ENCODE data around the gene ALAS1.

Gene ALAS1

GRCh38 chr3:52226229-52226817 lies 28.4 kb downstream of the ALAS1 start:
- H3K4me1 ChIP-seq (ENCODE audit: insufficient read depth, low read length) = no peaks in the 10 kb centered on the region; the same call in 1 of the 2 replicates
- H3K36me3 ChIP-seq (ENCODE audit: insufficient read depth, low read length) = peaks cover 9% of the 10 kb centered on the region
- H3K9ac ChIP-seq (ENCODE audit: low read depth, low read length) = no peak overlapping the region
- no peaks in the 10 kb centered on the region for H3K9me3 ChIP-seq (ENCODE audit: control insufficient read depth, insufficient read depth, low read length)

- Histone ChIP-seq H3K9me3 (ENCODE audit: control insufficient read depth, insufficient read depth, low read length) (no peaks in the 10 kb centered on the region), H3K4me1 (ENCODE audit: insufficient read depth, low read length) (no peaks in the 10 kb centered on the region; the same call in 1 of the 2 replicates), H3K9ac (ENCODE audit: low read depth, low read length) (no peak overlapping the region), H3K36me3 (ENCODE audit: insufficient read depth, low read length) (peaks cover 9% of the 10 kb centered on the region)
These were observed 29.2 kb downstream of the ALAS1 start for GRCh38 chr3:52227117-52227516.

GRCh38 chr3:52227766-52228165 lies 29.8 kb downstream of the ALAS1 start:
- H3K36me3 ChIP-seq (ENCODE audit: insufficient read depth, low read length) = peaks cover 9% of the 10 kb centered on the region
- no peaks in the 10 kb centered on the region; the same call in 1 of the 2 replicates for H3K4me1 ChIP-seq (ENCODE audit: insufficient read depth, low read length)
- H3K9me3 ChIP-seq (ENCODE audit: control insufficient read depth, insufficient read depth, low read length) = no peaks in the 10 kb centered on the region
- H3K9ac ChIP-seq (ENCODE audit: low read depth, low read length) = no peak overlapping the region

- Histone ChIP-seq H3K4me1 (ENCODE audit: insufficient read depth, low read length) (no peaks in the 10 kb centered on the region; the same call in 1 of the 2 replicates), H3K9me3 (ENCODE audit: control insufficient read depth, insufficient read depth, low read length) (no peaks in the 10 kb centered on the region), H3K9ac (ENCODE audit: low read depth, low read length) (no peak overlapping the region), H3K36me3 (ENCODE audit: insufficient read depth, low read length) (peaks cover 9% of the 10 kb centered on the region)
These were observed 30.3 kb downstream of the ALAS1 start for GRCh38 chr3:52228266-52228665.

- no peak overlapping the region for H3K9ac ChIP-seq (ENCODE audit: low read depth, low read length)
- H3K4me1 ChIP-seq (ENCODE audit: insufficient read depth, low read length) = no peaks in the 10 kb centered on the region; the same call in 1 of the 2 replicates
- peaks cover 9% of the 10 kb centered on the region for H3K36me3 ChIP-seq (ENCODE audit: insufficient read depth, low read length)
- H3K9me3 ChIP-seq (ENCODE audit: control insufficient read depth, insufficient read depth, low read length) = no peaks in the 10 kb centered on the region
These were observed 30.9 kb downstream of the ALAS1 start for GRCh38 chr3:52228751-52229291.

GRCh38 chr3:52229656-52230055 lies 31.7 kb downstream of the ALAS1 start:
- H3K36me3 ChIP-seq (ENCODE audit: insufficient read depth, low read length) = peaks cover 9% of the 10 kb centered on the region
- no peak overlapping the region for H3K9ac ChIP-seq (ENCODE audit: low read depth, low read length)
- no peaks in the 10 kb centered on the region for H3K9me3 ChIP-seq (ENCODE audit: control insufficient read depth, insufficient read depth, low read length)
- H3K4me1 ChIP-seq (ENCODE audit: insufficient read depth, low read length) = no peaks in the 10 kb centered on the region; the same call in 1 of the 2 replicates

- Histone ChIP-seq H3K9me3 (ENCODE audit: control insufficient read depth, insufficient read depth, low read length) (no peaks in the 10 kb centered on the region), H3K4me1 (ENCODE audit: insufficient read depth, low read length) (no peaks in the 10 kb centered on the region; the same call in 1 of the 2 replicates), H3K9ac (ENCODE audit: low read depth, low read length) (no peak overlapping the region), H3K36me3 (ENCODE audit: insufficient read depth, low read length) (peaks cover 9% of the 10 kb centered on the region)
These were observed 32.5 kb downstream of the ALAS1 start for GRCh38 chr3:52230461-52230860.

- no peaks in the 10 kb centered on the region; the same call in 1 of the 2 replicates for H3K4me1 ChIP-seq (ENCODE audit: insufficient read depth, low read length)
- no peak overlapping the region for H3K9ac ChIP-seq (ENCODE audit: low read depth, low read length)
- peaks cover 9% of the 10 kb centered on the region for H3K36me3 ChIP-seq (ENCODE audit: insufficient read depth, low read length)
These were observed 33.0 kb downstream of the ALAS1 start for GRCh38 chr3:52230889-52231499.

GRCh38 chr3:52231502-52232278 lies 33.7 kb downstream of the ALAS1 start:
- no peak overlapping the region for H3K9ac ChIP-seq (ENCODE audit: low read depth, low read length)
- peaks cover 6% of the 10 kb centered on the region for H3K4me1 ChIP-seq (ENCODE audit: insufficient read depth, low read length)
- no peaks in the 10 kb centered on the region for H3K9me3 ChIP-seq (ENCODE audit: control insufficient read depth, insufficient read depth, low read length)
- peaks cover 9% of the 10 kb centered on the region for H3K36me3 ChIP-seq (ENCODE audit: insufficient read depth, low read length)

More at GRCh38 chr3:52230889-52231499, 33.0 kb downstream of the ALAS1 start:
- no peaks in the 10 kb centered on the region for H3K9me3 ChIP-seq (ENCODE audit: control insufficient read depth, insufficient read depth, low read length)

GRCh38 chr3:52232279-52233107 lies 34.5 kb downstream of the ALAS1 start:
- H3K4me1 ChIP-seq (ENCODE audit: insufficient read depth, low read length) = peaks cover 14% of the 10 kb centered on the region
- H3K9ac ChIP-seq (ENCODE audit: low read depth, low read length) = no peak overlapping the region
- peaks cover 9% of the 10 kb centered on the region for H3K36me3 ChIP-seq (ENCODE audit: insufficient read depth, low read length)
- no peaks in the 10 kb centered on the region for H3K9me3 ChIP-seq (ENCODE audit: control insufficient read depth, insufficient read depth, low read length)

GRCh38 chr3:52233108-52233591 lies 35.2 kb downstream of the ALAS1 start:
- Histone ChIP-seq H3K4me1 (ENCODE audit: insufficient read depth, low read length) (peaks cover 17% of the 10 kb centered on the region), H3K36me3 (ENCODE audit: insufficient read depth, low read length) (peaks cover 9% of the 10 kb centered on the region), H3K9ac (ENCODE audit: low read depth, low read length) (no peak overlapping the region), H3K9me3 (ENCODE audit: control insufficient read depth, insufficient read depth, low read length) (no peaks in the 10 kb centered on the region)

GRCh38 chr3:52233968-52234367 lies 36.0 kb downstream of the ALAS1 start:
- H3K36me3 ChIP-seq (ENCODE audit: insufficient read depth, low read length) = peaks cover 9% of the 10 kb centered on the region

GRCh38 chr3:52234516-52235447 lies 36.8 kb downstream of the ALAS1 start:
- Histone ChIP-seq H3K4me1 (ENCODE audit: insufficient read depth, low read length) (peaks cover 17% of the 10 kb centered on the region), H3K9ac (ENCODE audit: low read depth, low read length) (no peak overlapping the region), H3K9me3 (ENCODE audit: control insufficient read depth, insufficient read depth, low read length) (no peaks in the 10 kb centered on the region), H3K36me3 (ENCODE audit: insufficient read depth, low read length) (peaks cover 9% of the 10 kb centered on the region)

More at GRCh38 chr3:52233968-52234367, 36.0 kb downstream of the ALAS1 start:
- Histone ChIP-seq H3K9me3 (ENCODE audit: control insufficient read depth, insufficient read depth, low read length) (no peaks in the 10 kb centered on the region), H3K9ac (ENCODE audit: low read depth, low read length) (no peak overlapping the region), H3K4me1 (ENCODE audit: insufficient read depth, low read length) (peaks cover 17% of the 10 kb centered on the region)
